A673 (cell line): ENCODE data around the gene ATF4. TPM values are rescaled to one million over a fixed set of nuclear protein-coding genes. Genes with fewer than 3 reads are reported as not detected.

Experiments used
- BruUV-seq: library from RNA; stranded (reverse); fragments of 400-500 nt; replicated peaks from 2 replicates; lab custom pipeline; 2021; lab: Mats Ljungman, UMichigan
- CTCF ChIA-PET: fragments of 300-600 bp; sonication (Branson Sonifier 250); formaldehyde crosslinking; loops from one replicate; lab custom pipeline; 2022; ENCODE audit warnings: antibody characterized with exemption; lab: Charles Lee
- POLR2A ChIA-PET: fragments of 300-600 bp; sonication (Branson Sonifier 250); formaldehyde crosslinking; loops from one replicate; lab custom pipeline; 2022; ENCODE audit warnings: antibody characterized with exemption; ENCODE audit not compliant: low non-redundant PET; lab: Charles Lee
- DNase-seq: peaks from one replicate; pipeline ENCODE4 v3.0.0-alpha.2; 2015; ENCODE audit warnings: low spot score
- H3K27ac ChIP-seq: fragments of 200-600 bp; sonication (generic); 2 replicates; pipeline ENCODE4 v1.5.1; 2016; ENCODE audit warnings: mixed run types, low read depth, mild to moderate bottlenecking, mixed read lengths, antibody characterized with exemption, low read length; ENCODE audit not compliant: poor library complexity, severe bottlenecking
- H3K27me3 ChIP-seq: fragments of 200-600 bp; sonication (generic); replicated peaks from 2 replicates; pipeline ENCODE4 v1.6.1; 2017; ENCODE audit warnings: mixed run types, low read depth, mild to moderate bottlenecking, mixed read lengths, antibody characterized with exemption, low read length; ENCODE audit not compliant: insufficient read depth, poor library complexity
- H3K36me3 ChIP-seq: fragments of 200-600 bp; sonication (generic); 2 replicates; pipeline ENCODE4 v1.6.1; 2016; ENCODE audit warnings: mixed run types, mild to moderate bottlenecking, mixed read lengths, antibody characterized with exemption, low read length; ENCODE audit not compliant: insufficient read depth, poor library complexity, severe bottlenecking
- H3K4me1 ChIP-seq: fragments of 200-600 bp; sonication (generic); 2 replicates; pipeline ENCODE4 v1.6.1; 2017; ENCODE audit warnings: mixed run types, mild to moderate bottlenecking, mixed read lengths, antibody characterized with exemption, low read length; ENCODE audit not compliant: insufficient read depth, poor library complexity, severe bottlenecking
- H3K4me3 ChIP-seq: fragments of 200-600 bp; sonication (generic); 2 replicates; pipeline ENCODE4 v1.5.1; 2016; ENCODE audit warnings: low read depth, mixed run types, mild to moderate bottlenecking, mixed read lengths, low read length; ENCODE audit not compliant: poor library complexity, severe bottlenecking
- H3K9me3 ChIP-seq: fragments of 200-600 bp; sonication (generic); 2 replicates; pipeline ENCODE4 v1.6.1; 2016; ENCODE audit warnings: mixed run types, low read depth, mild to moderate bottlenecking, mixed read lengths, antibody characterized with exemption, low read length; ENCODE audit not compliant: poor library complexity, severe bottlenecking
- CTCF ChIP-seq: fragments of 300-800, 200-600 bp; sonication (generic); conservative IDR thresholded peaks from 2 replicates; pipeline ENCODE4 v1.5.1; 2017; ENCODE audit warnings: low read depth, mild to moderate bottlenecking, antibody characterized with exemption, low read length, moderate library complexity, mixed read lengths
- EZH2 ChIP-seq: fragments of 200-600 bp; sonication (generic); IDR thresholded peaks from 2 replicates; pipeline ENCODE4 v1.6.1; 2017; ENCODE audit warnings: borderline replicate concordance, low read depth, mild to moderate bottlenecking, mixed read lengths, antibody characterized with exemption, low read length; ENCODE audit not compliant: poor library complexity, severe bottlenecking
- intact Hi-C: fragments of 100-400 bp; cut with micrococcal nuclease; formaldehyde crosslinking; loops from one replicate; pipeline ENCODE4 v1.10.0; 2022; ENCODE audit not compliant: unreplicated experiment
- total RNA-seq: library from RNA; stranded (reverse); gene quantifications from 2 replicates; pipeline ENCODE4 v1.2.3, GENCODE V29; 2021

Gene ATF4
- total RNA-seq, 1 experiment from 2014 or later, result 476 TPM

- Histone ChIP-seq H3K27ac (no peak overlapping the region), H3K4me3 (no peak overlapping the region), H3K4me1 (peaks cover 6% of the 10 kb centered on the region), H3K9me3 (no peaks in the 10 kb centered on the region), H3K27me3 (no peaks in the 10 kb centered on the region), H3K36me3 (no peaks in the 10 kb centered on the region)
- intact Hi-C loops, result no loop called here
- ChIA-PET CTCF (interaction anchor here (0.6 to 2.0 kb wide), 2 partner anchors 36 to 100 kb away, joined by 4 to 20 read pairs; no protein-coding TSS in a partner anchor), POLR2A (interaction anchor here (0.6 kb wide), 1 partner anchor 18 kb away, joined by 4 read pairs; no protein-coding TSS in a partner anchor)
- no TSS peak for BruUV-seq
- no peak for DNase-seq
- TF ChIP-seq EZH2, result no peak
- no peak for TF ChIP-seq CTCF
These were observed 26.6 kb upstream of the ATF4 start for GRCh38 chr22:39493759-39494158.

GRCh38 chr22:39494471-39495120, 25.8 kb upstream of the ATF4 start:
- H3K4me3 ChIP-seq, result no peak overlapping the region
- no peaks in the 10 kb centered on the region for H3K36me3 ChIP-seq
- H3K9me3 ChIP-seq, result no peaks in the 10 kb centered on the region
- DNase-seq, result no peak
- H3K27me3 ChIP-seq, result no peaks in the 10 kb centered on the region
- TF ChIP-seq EZH2 (no peak), CTCF (no peak)
- intact Hi-C loops, result no loop called here
- BruUV-seq, result no TSS peak
- peaks cover 6% of the 10 kb centered on the region for H3K4me1 ChIP-seq
- ChIA-PET CTCF (interaction anchor here (0.6 to 2.0 kb wide), 3 partner anchors 35 to 101 kb away, joined by 3 to 20 read pairs (median 4); no protein-coding TSS in a partner anchor), POLR2A (no interaction called here)
- no peak overlapping the region for H3K27ac ChIP-seq

- H3K27ac ChIP-seq, result no peak overlapping the region
- DNase-seq, result peak; percentile 86
- no peaks in the 10 kb centered on the region for H3K27me3 ChIP-seq
- H3K36me3 ChIP-seq, result no peaks in the 10 kb centered on the region
- H3K4me1 ChIP-seq, result peaks cover 12% of the 10 kb centered on the region
- intact Hi-C loops, result no loop called here
- ChIA-PET CTCF (interaction anchor here (0.6 to 2.2 kb wide), 8 partner anchors 13 to 122 kb away, joined by 3 to 26 read pairs (median 4); no protein-coding TSS in a partner anchor), POLR2A (interaction anchor here (0.5 kb wide), 1 partner anchor 24 kb away, joined by 3 read pairs; no protein-coding TSS in a partner anchor)
- no TSS peak for BruUV-seq
- no peak overlapping the region for H3K4me3 ChIP-seq
- TF ChIP-seq CTCF (peak; percentile 89), EZH2 (no peak)
- H3K9me3 ChIP-seq, result no peaks in the 10 kb centered on the region
These were observed 24.1 kb upstream of the ATF4 start for GRCh38 chr22:39496131-39496838.
